NCI-H82 treated with DMSO at 0.1 percent for 48 hours (cell line): ENCODE results near the gene DPP8.

Source experiments
- DNase-seq: peaks from one replicate; lab custom pipeline; 2025; ENCODE audit not compliant: unreplicated experiment; lab: John Stamatoyannopoulos, UW

The DPP8 gene

GRCh38 chr15:65426216-65426853, 91.2 kb downstream of the DPP8 start:
- no peak for DNase-seq

GRCh38 chr15:65424683-65425082, 92.8 kb downstream of the DPP8 start:
- DNase-seq: no peak

GRCh38 chr15:65423976-65424679, 93.4 kb downstream of the DPP8 start:
- DNase-seq: no peak

GRCh38 chr15:65423150-65423975, 94.1 kb downstream of the DPP8 start:
- no peak for DNase-seq

- DNase-seq: peak; percentile 98
These were observed 95.9 kb downstream of the DPP8 start for GRCh38 chr15:65421360-65422215.

GRCh38 chr15:65420975-65421359, 96.5 kb downstream of the DPP8 start:
- no peak for DNase-seq

GRCh38 chr15:65418596-65418995, 98.9 kb downstream of the DPP8 start:
- no peak for DNase-seq

GRCh38 chr15:65416845-65417416, 100.6 kb downstream of the DPP8 start:
- peak; percentile 97 for DNase-seq

GRCh38 chr15:65414841-65415621, 102.5 kb downstream of the DPP8 start:
- peak; percentile 70 for DNase-seq

GRCh38 chr15:65413760-65414144, 103.7 kb downstream of the DPP8 start:
- no peak for DNase-seq

GRCh38 chr15:65413051-65413759, 104.3 kb downstream of the DPP8 start:
- DNase-seq: no peak

GRCh38 chr15:65412556-65412955, 104.9 kb downstream of the DPP8 start:
- DNase-seq: no peak

- peak; percentile 30 for DNase-seq
These were observed 105.9 kb downstream of the DPP8 start for GRCh38 chr15:65411465-65412071.

- DNase-seq: no peak
These were observed 106.5 kb downstream of the DPP8 start for GRCh38 chr15:65410972-65411371.

- no peak for DNase-seq
These were observed 107.5 kb downstream of the DPP8 start for GRCh38 chr15:65410036-65410435.

GRCh38 chr15:65409036-65409631, 108.4 kb downstream of the DPP8 start:
- DNase-seq: no peak

GRCh38 chr15:65408324-65409035, 109.0 kb downstream of the DPP8 start:
- DNase-seq: no peak
